Neural crest cell (in vitro differentiated cells): ENCODE results near the gene ZNF747. TPM values are rescaled to one million over a fixed set of nuclear protein-coding genes. Genes with fewer than 3 reads are reported as not detected.

Source experiments
- DNase-seq: peaks from one replicate; pipeline ENCODE4 v3.0.0; 2021; ENCODE audit warnings: low read depth, mixed read lengths, low spot score
- H3K27ac Mint-ChIP-seq: one replicate; pipeline ENCODE4 v1.8.0; 2021; ENCODE audit warnings: mild to moderate bottlenecking, mixed read lengths; ENCODE audit not compliant: unreplicated experiment
- H3K27me3 Mint-ChIP-seq: 2 replicates; pipeline ENCODE4 v1.8.0; 2021; ENCODE audit warnings: low read depth, mild to moderate bottlenecking, mixed read lengths
- H3K36me3 Mint-ChIP-seq: 2 replicates; pipeline ENCODE4 v1.8.0; 2021; ENCODE audit warnings: low read depth, mild to moderate bottlenecking, mixed read lengths
- H3K4me1 Mint-ChIP-seq: 2 replicates; pipeline ENCODE4 v1.8.0; 2021; ENCODE audit warnings: mixed read lengths
- H3K4me3 Mint-ChIP-seq: one replicate; pipeline ENCODE4 v1.8.0; 2021; ENCODE audit warnings: mild to moderate bottlenecking, mixed read lengths
- H3K9me3 Mint-ChIP-seq: 2 replicates; pipeline ENCODE4 v1.8.0; 2021; ENCODE audit warnings: mixed read lengths
- total RNA-seq: library from RNA; stranded (reverse); gene quantifications from 2 replicates; pipeline ENCODE4 v1.2.1, GENCODE V29; 2021
- TF ChIP-seq, protein P1 (sequence below): fragments of 200-600 bp; sonication (generic); conservative IDR thresholded peaks from 2 replicates; pipeline ENCODE4 v1.5.0; 2021; ENCODE audit warnings: antibody characterized with exemption, mild to moderate bottlenecking

Gene ZNF747
- total RNA-seq, 1 donor from 2014 or later: 10.5 TPM

DNA sequence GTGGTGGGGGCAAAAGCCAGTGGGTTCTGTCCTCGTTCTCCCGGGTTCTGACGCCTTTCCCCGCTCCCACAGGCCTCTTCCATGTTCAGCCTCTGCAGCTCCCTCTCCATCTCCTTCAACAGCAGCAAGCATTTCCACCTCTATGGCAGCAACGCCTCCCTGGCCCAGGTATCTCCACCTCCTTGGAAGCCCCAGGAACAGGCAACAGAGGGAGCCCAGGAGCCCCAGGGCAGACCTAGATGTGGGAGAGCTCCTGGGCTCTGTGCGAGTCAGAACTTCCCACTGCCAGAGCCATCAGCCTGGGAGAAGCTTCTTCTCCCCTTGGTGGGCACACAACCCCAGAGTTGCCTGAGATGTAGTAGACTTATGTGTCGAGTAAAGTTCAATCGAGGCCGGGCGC, 16.1 kb downstream of the ZNF747 start:
- Mint-ChIP-seq H3K36me3 (no peaks in the 10 kb centered on the region), H3K27me3 (peaks cover 2% of the 10 kb centered on the region), H3K27ac (no peak overlapping the region), H3K4me1 (no peaks in the 10 kb centered on the region), H3K9me3 (no peaks in the 10 kb centered on the region), H3K4me3 (no peak overlapping the region)
- DNase-seq: no peak
- TF ChIP-seq, protein P1, sequence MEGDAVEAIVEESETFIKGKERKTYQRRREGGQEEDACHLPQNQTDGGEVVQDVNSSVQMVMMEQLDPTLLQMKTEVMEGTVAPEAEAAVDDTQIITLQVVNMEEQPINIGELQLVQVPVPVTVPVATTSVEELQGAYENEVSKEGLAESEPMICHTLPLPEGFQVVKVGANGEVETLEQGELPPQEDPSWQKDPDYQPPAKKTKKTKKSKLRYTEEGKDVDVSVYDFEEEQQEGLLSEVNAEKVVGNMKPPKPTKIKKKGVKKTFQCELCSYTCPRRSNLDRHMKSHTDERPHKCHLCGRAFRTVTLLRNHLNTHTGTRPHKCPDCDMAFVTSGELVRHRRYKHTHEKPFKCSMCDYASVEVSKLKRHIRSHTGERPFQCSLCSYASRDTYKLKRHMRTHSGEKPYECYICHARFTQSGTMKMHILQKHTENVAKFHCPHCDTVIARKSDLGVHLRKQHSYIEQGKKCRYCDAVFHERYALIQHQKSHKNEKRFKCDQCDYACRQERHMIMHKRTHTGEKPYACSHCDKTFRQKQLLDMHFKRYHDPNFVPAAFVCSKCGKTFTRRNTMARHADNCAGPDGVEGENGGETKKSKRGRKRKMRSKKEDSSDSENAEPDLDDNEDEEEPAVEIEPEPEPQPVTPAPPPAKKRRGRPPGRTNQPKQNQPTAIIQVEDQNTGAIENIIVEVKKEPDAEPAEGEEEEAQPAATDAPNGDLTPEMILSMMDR: no peak

DNA sequence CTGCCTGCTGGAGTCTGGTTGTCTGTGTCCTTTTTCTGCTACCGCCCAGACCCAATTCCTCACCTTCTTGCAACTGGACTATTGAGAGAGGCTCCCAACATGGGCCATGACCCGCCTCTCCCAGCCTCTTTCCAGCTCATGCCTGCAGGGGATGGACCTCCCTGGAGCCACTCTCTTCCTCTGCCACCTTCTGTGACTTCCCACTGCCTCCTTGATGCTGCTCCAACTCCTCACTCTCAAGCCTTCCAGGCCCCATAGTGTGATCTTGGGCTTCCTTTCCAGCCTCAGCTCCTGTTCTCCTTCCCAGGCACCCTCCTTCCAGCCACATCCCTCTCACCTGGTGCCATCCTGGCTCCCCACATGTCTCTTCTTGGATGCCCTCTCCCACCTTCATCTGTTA, 19.4 kb downstream of the ZNF747 start:
- H3K27ac Mint-ChIP-seq: no peak overlapping the region
- H3K4me1 Mint-ChIP-seq: no peaks in the 10 kb centered on the region
- no peaks in the 10 kb centered on the region for H3K9me3 Mint-ChIP-seq
- TF ChIP-seq, protein P1: no peak
- DNase-seq: no peak
- H3K27me3 Mint-ChIP-seq: peaks cover 2% of the 10 kb centered on the region
- no peak overlapping the region for H3K4me3 Mint-ChIP-seq
- no peaks in the 10 kb centered on the region for H3K36me3 Mint-ChIP-seq

DNA sequence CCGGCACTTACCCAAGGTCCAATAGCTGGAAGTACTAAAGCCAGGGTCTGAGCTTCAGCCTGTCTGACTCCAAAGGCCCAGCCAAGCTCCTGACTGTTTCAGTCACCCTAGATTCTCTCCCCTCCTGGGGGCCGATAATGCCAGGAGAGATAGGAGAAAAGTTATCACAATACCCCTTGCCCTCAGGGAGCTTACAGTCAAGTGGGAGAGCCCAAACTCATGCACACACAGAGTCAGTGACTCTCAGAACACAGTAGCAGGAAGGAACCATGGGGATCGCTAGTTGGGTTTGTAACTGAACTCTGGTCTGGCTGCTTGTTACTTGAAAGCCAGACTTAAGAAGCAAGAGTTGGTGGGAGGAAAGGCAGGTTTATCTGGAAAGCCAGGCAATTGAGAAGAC, 23.1 kb downstream of the ZNF747 start:
- no peak for DNase-seq
- Mint-ChIP-seq H3K27ac (no peak overlapping the region), H3K9me3 (no peaks in the 10 kb centered on the region), H3K4me3 (no peak overlapping the region), H3K36me3 (no peaks in the 10 kb centered on the region), H3K27me3 (no peaks in the 10 kb centered on the region), H3K4me1 (no peaks in the 10 kb centered on the region)
- TF ChIP-seq, protein P1: no peak

DNA sequence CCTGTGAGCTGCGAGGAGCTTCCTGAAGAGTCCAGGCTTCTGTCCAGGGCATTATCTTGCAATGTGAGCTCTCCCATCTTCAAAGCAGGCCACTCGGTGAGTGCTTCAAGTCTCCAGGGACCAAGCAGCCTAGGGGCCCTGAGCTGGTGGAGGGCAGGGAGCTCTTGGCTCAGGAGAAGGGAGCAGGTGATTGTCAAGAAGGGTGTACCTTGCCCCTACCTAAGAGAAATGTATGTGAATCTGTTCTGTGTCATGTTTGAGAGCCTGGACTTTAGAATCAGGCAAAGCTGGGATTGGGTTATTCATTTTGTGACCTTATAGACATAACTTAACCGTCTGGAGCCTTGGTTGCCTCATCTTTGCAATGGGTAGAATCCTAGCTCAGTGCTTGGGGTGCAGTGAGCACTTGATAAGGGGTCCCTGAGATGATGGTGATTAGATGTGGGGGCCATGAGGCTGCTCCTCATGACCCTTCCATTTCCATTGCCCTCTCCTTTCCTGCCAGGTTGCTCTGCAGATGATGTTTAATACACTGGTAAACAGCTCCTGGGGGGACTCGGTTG, 24.2 kb downstream of the ZNF747 start:
- no peak overlapping the region for H3K4me3 Mint-ChIP-seq
- no peak for DNase-seq
- H3K36me3 Mint-ChIP-seq: no peaks in the 10 kb centered on the region
- no peak overlapping the region for H3K27ac Mint-ChIP-seq
- H3K4me1 Mint-ChIP-seq: no peaks in the 10 kb centered on the region
- TF ChIP-seq, protein P1: no peak
- H3K27me3 Mint-ChIP-seq: no peaks in the 10 kb centered on the region
- H3K9me3 Mint-ChIP-seq: no peaks in the 10 kb centered on the region

DNA sequence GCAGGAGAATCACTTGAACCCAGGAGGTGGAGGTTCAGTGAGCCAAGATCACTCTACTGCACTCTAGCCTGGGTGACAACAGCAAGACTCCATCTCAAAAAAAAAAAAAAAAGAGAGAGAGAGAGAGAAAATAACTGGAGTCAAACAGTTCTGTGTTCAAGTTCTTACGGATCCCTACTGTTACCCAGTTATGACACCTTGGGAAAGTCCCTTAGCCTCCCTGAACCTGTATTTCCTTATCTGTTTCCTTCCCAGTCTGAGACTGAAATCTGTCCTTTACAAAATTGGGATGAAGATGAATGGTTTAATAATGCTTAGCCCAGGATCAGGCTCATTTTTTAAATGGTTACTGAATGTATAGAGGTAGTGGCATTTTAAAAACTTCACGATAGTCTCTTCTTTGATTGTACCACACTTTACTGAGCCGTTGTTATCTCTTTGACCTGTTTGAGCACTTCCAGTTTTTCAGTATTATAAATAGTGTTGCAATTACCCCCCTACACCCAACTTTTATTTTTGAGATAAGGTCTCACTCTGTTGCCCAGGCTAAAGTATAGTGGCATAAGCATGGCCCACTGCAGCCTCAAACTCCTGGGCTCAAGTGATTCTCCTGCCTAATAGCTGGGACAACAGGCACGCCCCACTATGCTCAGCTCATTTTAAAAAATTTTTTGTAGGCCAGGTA, 25.4 kb downstream of the ZNF747 start:
- no peaks in the 10 kb centered on the region for H3K4me1 Mint-ChIP-seq
- H3K27me3 Mint-ChIP-seq: no peaks in the 10 kb centered on the region
- DNase-seq: no peak
- H3K4me3 Mint-ChIP-seq: no peak overlapping the region
- TF ChIP-seq, protein P1: no peak
- H3K9me3 Mint-ChIP-seq: no peaks in the 10 kb centered on the region
- H3K36me3 Mint-ChIP-seq: no peaks in the 10 kb centered on the region
- H3K27ac Mint-ChIP-seq: no peak overlapping the region
